Measurements from ENCODE around the gene PSG7. TPM values are rescaled to one million over a fixed set of nuclear protein-coding genes. Genes with fewer than 3 reads are reported as not detected.
"Not testable (repeated sequence)": the region's sequence is repeated elsewhere in the genome, so short reads cannot be mapped to it uniquely, and the experiment has no call there.

PSG7 gene
- not detected in 2 replicates for polyA plus RNA-seq (2013)

- H2AFZ ChIP-seq (ENCODE audit: insufficient read depth, low read length, poor library complexity); H3K23ac ChIP-seq (ENCODE audit: low read length); H3K14ac ChIP-seq (ENCODE audit: low read length): not testable (repeated sequence)
Observed at GRCh38 chr19:42937107-42937506, at the start of gene PSG7. Gene PSG7, minus strand, starts transcription at chr19:42937207. Its CDS starts 131 bp downstream, at chr19:42937076.

GRCh38 chr19:42985588-42985987 is 48.6 kb upstream of the PSG7 start:
- Histone ChIP-seq H3K36me3 (ENCODE audit: control insufficient read depth in 1 of 2, insufficient read depth in 2 of 2, low read length in 2 of 2) (no peaks in the 10 kb centered on the region), H2BK120ac (ENCODE audit: insufficient read depth, low read length, poor library complexity) (no peak overlapping the region), H3K9me3 (ENCODE audit: insufficient read depth, low read depth, low read length) (peaks cover 2% of the 10 kb centered on the region), H3K18ac (ENCODE audit: low read length) (no peak overlapping the region), H3K79me2 (ENCODE audit: control insufficient read depth, insufficient read depth, low read length, poor library complexity) (no peaks in the 10 kb centered on the region), H3K23ac (ENCODE audit: low read length) (no peak overlapping the region), H4K8ac (ENCODE audit: low read depth, low read length) (no peak overlapping the region), H3K14ac (ENCODE audit: low read length) (no peak overlapping the region), H3K27ac (ENCODE audit: low read depth, low read length) (no peak overlapping the region), H2BK5ac (ENCODE audit: low read depth, low read length, poor library complexity) (no peak overlapping the region), H2AFZ (ENCODE audit: insufficient read depth, low read length, poor library complexity) (no peak overlapping the region), H4K91ac (ENCODE audit: low read depth, low read length) (no peak overlapping the region), H3K4ac (ENCODE audit: low read depth, low read length) (no peak overlapping the region), H2BK12ac (ENCODE audit: low read length) (no peak overlapping the region), H3K9ac (ENCODE audit: low read length) (no peak overlapping the region), H4K12ac (ENCODE audit: low read depth, low read length) (no peak overlapping the region), H3K79me1 (ENCODE audit: low read length) (no peaks in the 10 kb centered on the region), H3K4me2 (ENCODE audit: low read length) (no peak overlapping the region), H3K4me1 (ENCODE audit: control insufficient read depth in 1 of 2, insufficient read depth in 2 of 2, low read length in 2 of 2) (no peaks in the 10 kb centered on the region), H3K4me3 (ENCODE audit: low read depth, low read length) (no peak overlapping the region), H3K27me3 (ENCODE audit: insufficient read depth, low read length) (no peaks in the 10 kb centered on the region), H2AK5ac (ENCODE audit: low read length) (no peak overlapping the region)
- no CpG with 5 or more reads among the region's 4 CpGs for WGBS (ENCODE audit: extremely low coverage, insufficient coverage, insufficient read length)
- no peak for DNase-seq

More at GRCh38 chr19:42937107-42937506, at the start of gene PSG7:
- Histone ChIP-seq H3K4me3 (ENCODE audit: low read depth, low read length) (peak within 1 kb of the TSS; percentile 59), H3K9me3 (ENCODE audit: insufficient read depth, low read depth, low read length) (peaks cover 43% of the 10 kb centered on the region)
- no CpG with 5 or more reads among the region's 3 CpGs for WGBS (ENCODE audit: extremely low coverage, insufficient coverage, insufficient read length)
- not testable (repeated sequence) for H2BK12ac ChIP-seq (ENCODE audit: low read length); H2AK5ac ChIP-seq (ENCODE audit: low read length); H3K27ac ChIP-seq (ENCODE audit: low read depth, low read length); H3K36me3 ChIP-seq (ENCODE audit: control insufficient read depth in 1 of 2, insufficient read depth in 2 of 2, low read length in 2 of 2); H2BK120ac ChIP-seq (ENCODE audit: insufficient read depth, low read length, poor library complexity); H4K91ac ChIP-seq (ENCODE audit: low read depth, low read length); H3K4me2 ChIP-seq (ENCODE audit: low read length); H3K4me1 ChIP-seq (ENCODE audit: control insufficient read depth in 1 of 2, insufficient read depth in 2 of 2, low read length in 2 of 2); H3K79me1 ChIP-seq (ENCODE audit: low read length); H4K8ac ChIP-seq (ENCODE audit: low read depth, low read length); DNase-seq; H4K12ac ChIP-seq (ENCODE audit: low read depth, low read length); H3K4ac ChIP-seq (ENCODE audit: low read depth, low read length); H2BK5ac ChIP-seq (ENCODE audit: low read depth, low read length, poor library complexity); H3K27me3 ChIP-seq (ENCODE audit: insufficient read depth, low read length); H3K79me2 ChIP-seq (ENCODE audit: control insufficient read depth, insufficient read depth, low read length, poor library complexity); H3K9ac ChIP-seq (ENCODE audit: low read length); H3K18ac ChIP-seq (ENCODE audit: low read length)

GRCh38 chr19:42982111-42982510 is 45.1 kb upstream of the PSG7 start:
- not testable (repeated sequence) for H2BK12ac ChIP-seq (ENCODE audit: low read length); H3K4me2 ChIP-seq (ENCODE audit: low read length); H2BK5ac ChIP-seq (ENCODE audit: low read depth, low read length, poor library complexity); H2AFZ ChIP-seq (ENCODE audit: insufficient read depth, low read length, poor library complexity); H3K9me3 ChIP-seq (ENCODE audit: insufficient read depth, low read depth, low read length); H3K9ac ChIP-seq (ENCODE audit: low read length); H2BK120ac ChIP-seq (ENCODE audit: insufficient read depth, low read length, poor library complexity); H3K27me3 ChIP-seq (ENCODE audit: insufficient read depth, low read length); DNase-seq; H3K79me2 ChIP-seq (ENCODE audit: control insufficient read depth, insufficient read depth, low read length, poor library complexity); H3K36me3 ChIP-seq (ENCODE audit: control insufficient read depth in 1 of 2, insufficient read depth in 2 of 2, low read length in 2 of 2); H4K8ac ChIP-seq (ENCODE audit: low read depth, low read length); H3K79me1 ChIP-seq (ENCODE audit: low read length); H3K4ac ChIP-seq (ENCODE audit: low read depth, low read length); H3K27ac ChIP-seq (ENCODE audit: low read depth, low read length); H3K14ac ChIP-seq (ENCODE audit: low read length); H2AK5ac ChIP-seq (ENCODE audit: low read length); H4K91ac ChIP-seq (ENCODE audit: low read depth, low read length); H3K4me3 ChIP-seq (ENCODE audit: low read depth, low read length); H3K18ac ChIP-seq (ENCODE audit: low read length); H3K23ac ChIP-seq (ENCODE audit: low read length); H3K4me1 ChIP-seq (ENCODE audit: control insufficient read depth in 1 of 2, insufficient read depth in 2 of 2, low read length in 2 of 2); H4K12ac ChIP-seq (ENCODE audit: low read depth, low read length)

GRCh38 chr19:42971451-42971850 is 34.4 kb upstream of the PSG7 start:
- not testable (repeated sequence) for H3K9me3 ChIP-seq (ENCODE audit: insufficient read depth, low read depth, low read length); H3K18ac ChIP-seq (ENCODE audit: low read length); H4K12ac ChIP-seq (ENCODE audit: low read depth, low read length); H3K4me1 ChIP-seq (ENCODE audit: control insufficient read depth in 1 of 2, insufficient read depth in 2 of 2, low read length in 2 of 2); H4K8ac ChIP-seq (ENCODE audit: low read depth, low read length); H3K4me2 ChIP-seq (ENCODE audit: low read length); H3K4ac ChIP-seq (ENCODE audit: low read depth, low read length); H3K4me3 ChIP-seq (ENCODE audit: low read depth, low read length); H3K27me3 ChIP-seq (ENCODE audit: insufficient read depth, low read length); H3K79me2 ChIP-seq (ENCODE audit: control insufficient read depth, insufficient read depth, low read length, poor library complexity); H3K79me1 ChIP-seq (ENCODE audit: low read length); H3K14ac ChIP-seq (ENCODE audit: low read length); H2AFZ ChIP-seq (ENCODE audit: insufficient read depth, low read length, poor library complexity); H2BK12ac ChIP-seq (ENCODE audit: low read length); H4K91ac ChIP-seq (ENCODE audit: low read depth, low read length); H2BK120ac ChIP-seq (ENCODE audit: insufficient read depth, low read length, poor library complexity); H3K9ac ChIP-seq (ENCODE audit: low read length); H3K27ac ChIP-seq (ENCODE audit: low read depth, low read length); H3K36me3 ChIP-seq (ENCODE audit: control insufficient read depth in 1 of 2, insufficient read depth in 2 of 2, low read length in 2 of 2); H3K23ac ChIP-seq (ENCODE audit: low read length); H2AK5ac ChIP-seq (ENCODE audit: low read length); H2BK5ac ChIP-seq (ENCODE audit: low read depth, low read length, poor library complexity)
- DNase-seq: peak; percentile 73 to 78
- WGBS (ENCODE audit: extremely low coverage, insufficient coverage, insufficient read length): no CpG with 5 or more reads among the region's 5 CpGs
